Panc1 (cell line): ENCODE data around the gene TTC34. TPM values are rescaled to one million over a fixed set of nuclear protein-coding genes. Genes with fewer than 3 reads are reported as not detected.

Source experiments
- ATAC-seq: fragments of 200-7000 bp; cut with Tn5 transposase; 2 replicates; pipeline ENCODE4 v1.9.1; 2020; ENCODE audit warnings: mild to moderate bottlenecking, moderate library complexity
- BruUV-seq: library from RNA; stranded (reverse); fragments of 400-500 nt; replicated peaks from 2 replicates; lab custom pipeline; 2021; lab: Mats Ljungman, UMichigan
- CTCF ChIA-PET: fragments of 300-600 bp; sonication (Branson Sonifier 250); formaldehyde crosslinking; loops from one replicate; lab custom pipeline; 2022; ENCODE audit warnings: antibody characterized with exemption; lab: Charles Lee
- POLR2A ChIA-PET: fragments of 300-600 bp; sonication (Branson Sonifier 250); formaldehyde crosslinking; loops from one replicate; lab custom pipeline; 2022; ENCODE audit warnings: antibody characterized with exemption; lab: Charles Lee
- DNase-seq: peaks from one replicate; pipeline ENCODE4 v3.0.0-alpha.2; 2010; ENCODE audit warnings: low read depth, low spot score
- H3K27ac ChIP-seq: 2 replicates; pipeline ENCODE4 v1.5.1; 2011; ENCODE audit warnings: mild to moderate bottlenecking, low read length, inconsistent platforms
- H3K27me3 ChIP-seq: fragments of 200-500 bp; sonication (Bioruptor generic); 2 replicates; pipeline ENCODE4 v1.6.0; 2014; ENCODE audit warnings: low read length, inconsistent platforms; ENCODE audit not compliant: control insufficient read depth, insufficient read depth
- H3K36me3 ChIP-seq: fragments of 200-500 bp; sonication (Bioruptor generic); 2 replicates; pipeline ENCODE4 v1.5.1; 2014; ENCODE audit warnings: inconsistent platforms, mild to moderate bottlenecking, low read length, moderate library complexity; ENCODE audit not compliant: control insufficient read depth, insufficient read depth
- H3K4me1 ChIP-seq: 2 replicates; pipeline ENCODE4 v1.5.1; 2011; ENCODE audit warnings: inconsistent platforms, mild to moderate bottlenecking, low read length, moderate library complexity; ENCODE audit not compliant: control insufficient read depth, insufficient read depth
- H3K4me3 ChIP-seq, 2 experiments: 2 replicates each; pipeline ENCODE4 v1.5.1; 2011 to 2012; ENCODE audit warnings: low read depth in 2 of 2, low read length in 2 of 2, mild to moderate bottlenecking in 2 of 2, inconsistent platforms in 1 of 2, moderate library complexity in 1 of 2
- H3K9me3 ChIP-seq: fragments of 200-500 bp; sonication (Bioruptor generic); 2 replicates; pipeline ENCODE4 v1.5.1; 2014; ENCODE audit warnings: low read depth, mild to moderate bottlenecking, inconsistent platforms, low read length, moderate library complexity; ENCODE audit not compliant: control insufficient read depth, insufficient read depth
- POLR2AphosphoS5 ChIP-seq: IDR thresholded peaks from 2 replicates; pipeline ENCODE4 v1.6.1; 2012; ENCODE audit warnings: mild to moderate bottlenecking, low read depth, low read length, moderate library complexity
- REST ChIP-seq, 2 experiments: IDR thresholded peaks; 2 replicates each; pipeline ENCODE4 v1.6.1; 2011 to 2012; ENCODE audit warnings: low read depth in 2 of 2, control low read depth in 1 of 2, low read length in 1 of 2, mild to moderate bottlenecking in 1 of 2, moderate library complexity in 1 of 2; ENCODE audit not compliant: insufficient read depth in 1 of 2
- SIN3A ChIP-seq: IDR thresholded peaks from 2 replicates; pipeline ENCODE4 v1.6.1; 2012; ENCODE audit warnings: low read depth, mild to moderate bottlenecking, low read length, moderate library complexity, borderline replicate concordance; ENCODE audit not compliant: insufficient read depth
- TCF7L2 ChIP-seq: IDR thresholded peaks from 2 replicates; pipeline ENCODE4 v1.6.1; 2011; ENCODE audit warnings: mild to moderate bottlenecking, low read depth, low read length, inconsistent platforms
- in situ Hi-C: cut with HindIII; loops from 2 replicates; pipeline ENCODE4 v1.10.0; 2016; ENCODE audit warnings: low sequenced_read_pairs, low pct_unique_long_range_greater_than_20kb
- intact Hi-C: fragments of 100-400 bp; cut with micrococcal nuclease; formaldehyde crosslinking; loops from one replicate; pipeline ENCODE4 v1.10.0; 2022; ENCODE audit not compliant: unreplicated experiment
- total RNA-seq: library from RNA; stranded (reverse); gene quantifications from one replicate; pipeline ENCODE4 v1.2.1, GENCODE V29; 2021; ENCODE audit not compliant: unreplicated experiment
- TF ChIP-seq, protein P1 (sequence below): fragments of 450-650 bp; IDR thresholded peaks from 2 replicates; pipeline ENCODE4 v1.5.1; 2017; ENCODE audit warnings: mild to moderate bottlenecking

TTC34 gene
- total RNA-seq, 1 experiment from 2014 or later, result 1.5 TPM

DNA sequence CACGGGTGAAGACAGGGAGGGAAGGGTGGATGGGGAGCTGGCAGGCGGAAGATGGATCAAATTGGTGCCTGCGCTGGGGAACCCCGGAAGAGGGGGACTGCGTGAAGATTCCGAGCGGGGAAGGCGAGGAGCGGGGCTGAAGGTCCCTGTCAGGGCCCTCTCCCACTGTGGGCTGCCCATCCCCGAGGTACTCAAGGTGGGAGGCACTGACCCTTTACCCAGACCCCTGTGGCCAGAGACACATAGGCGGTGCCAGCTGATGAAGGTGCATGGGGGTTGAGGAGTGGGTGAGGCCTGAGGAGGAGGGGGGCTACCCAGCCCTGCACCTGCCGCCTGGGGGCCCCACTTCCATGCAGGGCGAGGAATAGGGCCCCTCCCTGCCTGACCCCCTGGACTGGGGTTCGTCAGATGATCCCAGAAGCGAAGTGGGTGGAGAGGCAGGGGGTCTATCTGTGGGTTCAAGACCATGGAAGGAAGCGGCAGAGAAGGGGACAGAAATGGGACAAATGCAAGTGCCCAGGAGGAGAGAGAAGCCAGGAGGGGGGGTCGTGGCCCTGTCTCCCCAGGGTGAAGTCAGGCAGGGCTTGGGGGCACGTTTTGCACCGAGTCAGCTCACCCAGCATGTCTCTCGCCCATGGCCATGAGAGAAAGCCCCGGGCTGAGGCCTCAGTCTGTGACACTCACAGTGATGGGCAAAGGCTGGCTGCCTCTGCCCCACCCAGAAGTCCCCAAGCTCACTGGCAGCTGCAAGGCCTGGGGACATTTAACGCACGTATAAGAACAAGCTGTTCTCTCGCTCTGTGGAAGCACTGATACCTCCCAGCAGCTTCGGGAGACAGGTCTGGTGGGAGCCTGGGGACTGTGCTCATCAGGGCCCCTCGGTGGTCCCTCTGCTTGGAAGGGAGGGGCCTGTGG lies 161.6 kb downstream of the TTC34 start:
- Histone ChIP-seq H3K4me1 (peaks cover 6% of the 10 kb centered on the region; the same call in 1 of the 2 replicates), H3K27ac (no peak overlapping the region), H3K9me3 (peaks cover 5% of the 10 kb centered on the region; the same call in 1 of the 2 replicates), H3K4me3 (no peak overlapping the region), H3K36me3 (no peaks in the 10 kb centered on the region), H3K27me3 (no peaks in the 10 kb centered on the region)
- DNase-seq, result no peak
- CTCF ChIA-PET, result no interaction called here
- no TSS peak for BruUV-seq
- intact Hi-C loops, result no loop called here
- TF ChIP-seq POLR2AphosphoS5, result no peak
- TF ChIP-seq, protein P1, sequence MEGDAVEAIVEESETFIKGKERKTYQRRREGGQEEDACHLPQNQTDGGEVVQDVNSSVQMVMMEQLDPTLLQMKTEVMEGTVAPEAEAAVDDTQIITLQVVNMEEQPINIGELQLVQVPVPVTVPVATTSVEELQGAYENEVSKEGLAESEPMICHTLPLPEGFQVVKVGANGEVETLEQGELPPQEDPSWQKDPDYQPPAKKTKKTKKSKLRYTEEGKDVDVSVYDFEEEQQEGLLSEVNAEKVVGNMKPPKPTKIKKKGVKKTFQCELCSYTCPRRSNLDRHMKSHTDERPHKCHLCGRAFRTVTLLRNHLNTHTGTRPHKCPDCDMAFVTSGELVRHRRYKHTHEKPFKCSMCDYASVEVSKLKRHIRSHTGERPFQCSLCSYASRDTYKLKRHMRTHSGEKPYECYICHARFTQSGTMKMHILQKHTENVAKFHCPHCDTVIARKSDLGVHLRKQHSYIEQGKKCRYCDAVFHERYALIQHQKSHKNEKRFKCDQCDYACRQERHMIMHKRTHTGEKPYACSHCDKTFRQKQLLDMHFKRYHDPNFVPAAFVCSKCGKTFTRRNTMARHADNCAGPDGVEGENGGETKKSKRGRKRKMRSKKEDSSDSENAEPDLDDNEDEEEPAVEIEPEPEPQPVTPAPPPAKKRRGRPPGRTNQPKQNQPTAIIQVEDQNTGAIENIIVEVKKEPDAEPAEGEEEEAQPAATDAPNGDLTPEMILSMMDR, result no peak
- TF ChIP-seq REST (IDR thresholded peaks at IDR 0.05; ENCODE audit: insufficient read depth in 1 of 2, low read depth in 2 of 2, low read length in 1 of 2), result no peak
- no peak for TF ChIP-seq SIN3A
- TF ChIP-seq TCF7L2, result no peak
- in situ Hi-C loops, result no loop called here
- POLR2A ChIA-PET, result no interaction called here
- ATAC-seq, result no peak

GRCh38 chr1:2639203-2639602 lies 162.3 kb downstream of the TTC34 start:
- TF ChIP-seq REST (IDR thresholded peaks at IDR 0.05; ENCODE audit: insufficient read depth in 1 of 2, low read depth in 2 of 2, low read length in 1 of 2), result no peak
- no peak for TF ChIP-seq SIN3A
- no peak for TF ChIP-seq POLR2AphosphoS5
- TF ChIP-seq TCF7L2, result no peak
- TF ChIP-seq, protein P1, result no peak
- ChIA-PET CTCF (no interaction called here), POLR2A (no interaction called here)
- peaks cover 5% of the 10 kb centered on the region; the same call in 1 of the 2 replicates for H3K9me3 ChIP-seq
- no peak overlapping the region for H3K27ac ChIP-seq
- DNase-seq (no peak), ATAC-seq (no peak)
- H3K27me3 ChIP-seq, result no peaks in the 10 kb centered on the region
- intact Hi-C loops (no loop called here), in situ Hi-C loops (no loop called here)
- no peaks in the 10 kb centered on the region for H3K36me3 ChIP-seq
- H3K4me3 ChIP-seq, result no peak overlapping the region
- H3K4me1 ChIP-seq, result peaks cover 6% of the 10 kb centered on the region; the same call in 1 of the 2 replicates
- BruUV-seq, result TSS peak; percentile 37
